ENCODE data around the gene SLC26A1. TPM values are rescaled to one million over a fixed set of nuclear protein-coding genes. Genes with fewer than 3 reads are reported as not detected.
A peak's percentile ranks its signal among the peaks of the same experiment; 100 is the strongest.

SLC26A1 gene
- total and polyA plus RNA-seq, 2 of the 13 experiments (the other 11 are each of a cell fraction or from before 2014, with no cell fraction given), result 5.4 to 22.9 TPM

DNA sequence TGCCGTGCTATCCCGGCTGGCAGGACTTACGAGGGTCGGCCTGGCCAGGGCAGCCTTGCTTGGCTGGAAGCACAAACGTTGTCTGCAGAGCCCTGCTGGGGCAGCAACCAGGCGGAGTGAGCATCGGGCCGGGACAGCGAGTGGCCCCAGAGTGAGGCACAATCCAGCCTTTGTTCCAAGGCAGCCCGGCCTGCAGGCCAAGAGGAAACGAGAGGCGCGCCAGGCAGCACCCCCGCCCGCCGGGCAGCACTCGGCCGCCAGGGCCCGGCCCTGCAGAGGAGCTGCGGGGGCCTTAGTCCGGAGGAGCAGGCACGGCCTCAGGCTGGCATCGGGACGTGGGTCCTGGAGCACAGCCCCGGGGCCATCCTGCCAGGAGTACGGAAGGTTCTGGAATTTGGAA lies 42.3 kb upstream of the SLC26A1 start:
- peak; percentile 67 for DNase-seq (ENCODE audit: low spot score)
- intact Hi-C loops (cut with micrococcal nuclease; ENCODE audit: unreplicated experiment) (loop anchor here (5.0 kb wide), 1 partner anchor 37 kb away; no protein-coding TSS in a partner anchor), in situ Hi-C loops (cut with HindIII; ENCODE audit: extremely low pct_ligation_motif_present, low pct_unique_long_range_greater_than_20kb) (no loop called here)
- Histone ChIP-seq H3K4me1 (ENCODE audit: insufficient read depth, low read length) (peaks cover 80% of the 10 kb centered on the region), H3K27ac (ENCODE audit: extremely low read length, insufficient read depth, low read length) (no peak overlapping the region), H3K36me3 (replicated peaks in 1 of 2; ENCODE audit: control insufficient read depth in 1 of 2, insufficient read depth in 2 of 2, low read length in 2 of 2) (no peaks in the 10 kb centered on the region), H3K4me2 (ENCODE audit: low read depth, low read length) (peak overlapping the region; percentile 53), H3K9me3 (ENCODE audit: low read length) (no peaks in the 10 kb centered on the region), H3K4me3 (replicated peaks in 1 of 3; ENCODE audit: insufficient read depth in 1 of 3, low read depth in 2 of 3, low read length in 3 of 3) (peak overlapping the region in 1 of 3 experiments; percentile 23; a peak in 2 of 6 replicates), H2AFZ (ENCODE audit: low read length) (no peak overlapping the region), H3K9ac (ENCODE audit: insufficient read depth, low read depth, low read length) (no peak overlapping the region), H3K27me3 (ENCODE audit: control insufficient read depth in 1 of 2, insufficient read depth in 2 of 2, low read length in 2 of 2) (peaks cover 35 to 89% of the 10 kb centered on the region in 2 experiments; a peak in 4 of 5 replicates), H4K20me1 (ENCODE audit: insufficient read depth, low read length) (peaks cover 3% of the 10 kb centered on the region; the same call in 1 of the 2 replicates), H3K79me2 (ENCODE audit: insufficient read depth, low read length) (no peaks in the 10 kb centered on the region)
- ATAC-seq, result peak; percentile 68
- no peak for FAIRE-seq
- CTCF ChIA-PET (ENCODE audit: low intra/inter-chr PET ratio, low total read pairs), result no interaction called here
- POLR2A ChIA-PET, result no interaction called here
- WGBS (ENCODE audit: low lambda C conversion rate), result 0% methylated on average over 2 of the region's 26 CpGs
- no TSS peak for BruUV-seq (replicated peaks)
- TF ChIP-seq LCORL (IDR thresholded peaks at IDR 0.05) (no peak), LCORL (CRISPR knock-in tag; IDR thresholded peaks at IDR 0.05) (peak; percentile 32; the same call in 1 of the 2 replicates), SRY (CRISPR knock-in tag; IDR thresholded peaks at IDR 0.05) (no peak), SAP130 (CRISPR knock-in tag; IDR thresholded peaks at IDR 0.05; ENCODE audit: low read depth) (peak; percentile 45), TGIF2 (CRISPR knock-in tag; IDR thresholded peaks at IDR 0.05) (peak; percentile 43; the same call in 1 of the 2 replicates), HNRNPLL (IDR thresholded peaks at IDR 0.05; ENCODE audit: low read depth, low read length, poor library complexity, severe bottlenecking) (peak; percentile 13), MXD3 (CRISPR knock-in tag; IDR thresholded peaks at IDR 0.05) (0 out of 2 replicates have a peak, but pooled peaks have one; percentile 50), ZNF691 (CRISPR knock-in tag; IDR thresholded peaks at IDR 0.05; ENCODE audit: borderline replicate concordance, low read depth) (0 out of 2 replicates have a peak, but pooled peaks have one; percentile 19), UBTF (CRISPR knock-in tag; IDR thresholded peaks at IDR 0.05) (peak; percentile 90), ZNF768 (CRISPR knock-in tag; IDR thresholded peaks at IDR 0.05) (no peak), ELF3 (CRISPR knock-in tag; IDR thresholded peaks at IDR 0.05) (peak; percentile 36), ATF7-NPFF (CRISPR knock-in tag; IDR thresholded peaks at IDR 0.05; ENCODE audit: low read depth) (0 out of 2 replicates have a peak, but pooled peaks have one; percentile 26), XRCC5 (optimal IDR thresholded peaks at IDR 0.05; ENCODE audit: low read length) (peak; percentile 69), KDM2A (CRISPR knock-in tag; IDR thresholded peaks at IDR 0.05; ENCODE audit: borderline replicate concordance, low read depth) (peak; percentile 16; the same call in 1 of the 2 replicates), ZNF331 (CRISPR knock-in tag; IDR thresholded peaks at IDR 0.05) (peak; percentile 66; the same call in 1 of the 2 replicates)
- TF ChIP-seq, protein P1, sequence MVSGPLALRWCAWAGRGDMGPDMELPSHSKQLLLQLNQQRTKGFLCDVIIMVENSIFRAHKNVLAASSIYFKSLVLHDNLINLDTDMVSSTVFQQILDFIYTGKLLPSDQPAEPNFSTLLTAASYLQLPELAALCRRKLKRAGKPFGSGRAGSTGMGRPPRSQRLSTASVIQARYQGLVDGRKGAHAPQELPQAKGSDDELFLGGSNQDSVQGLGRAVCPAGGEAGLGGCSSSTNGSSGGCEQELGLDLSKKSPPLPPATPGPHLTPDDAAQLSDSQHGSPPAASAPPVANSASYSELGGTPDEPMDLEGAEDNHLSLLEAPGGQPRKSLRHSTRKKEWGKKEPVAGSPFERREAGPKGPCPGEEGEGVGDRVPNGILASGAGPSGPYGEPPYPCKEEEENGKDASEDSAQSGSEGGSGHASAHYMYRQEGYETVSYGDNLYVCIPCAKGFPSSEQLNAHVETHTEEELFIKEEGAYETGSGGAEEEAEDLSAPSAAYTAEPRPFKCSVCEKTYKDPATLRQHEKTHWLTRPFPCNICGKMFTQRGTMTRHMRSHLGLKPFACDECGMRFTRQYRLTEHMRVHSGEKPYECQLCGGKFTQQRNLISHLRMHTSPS (CRISPR knock-in tag; IDR thresholded peaks at IDR 0.05; ENCODE audit: low read depth), result peak; percentile 67; the same call in 1 of the 2 replicates
- TF ChIP-seq, protein P2, sequence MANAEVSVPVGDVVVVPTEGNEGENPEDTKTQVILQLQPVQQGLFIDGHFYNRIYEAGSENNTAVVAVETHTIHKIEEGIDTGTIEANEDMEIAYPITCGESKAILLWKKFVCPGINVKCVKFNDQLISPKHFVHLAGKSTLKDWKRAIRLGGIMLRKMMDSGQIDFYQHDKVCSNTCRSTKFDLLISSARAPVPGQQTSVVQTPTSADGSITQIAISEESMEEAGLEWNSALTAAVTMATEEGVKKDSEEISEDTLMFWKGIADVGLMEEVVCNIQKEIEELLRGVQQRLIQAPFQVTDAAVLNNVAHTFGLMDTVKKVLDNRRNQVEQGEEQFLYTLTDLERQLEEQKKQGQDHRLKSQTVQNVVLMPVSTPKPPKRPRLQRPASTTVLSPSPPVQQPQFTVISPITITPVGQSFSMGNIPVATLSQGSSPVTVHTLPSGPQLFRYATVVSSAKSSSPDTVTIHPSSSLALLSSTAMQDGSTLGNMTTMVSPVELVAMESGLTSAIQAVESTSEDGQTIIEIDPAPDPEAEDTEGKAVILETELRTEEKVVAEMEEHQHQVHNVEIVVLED (CRISPR knock-in tag; IDR thresholded peaks at IDR 0.05; ENCODE audit: borderline replicate concordance), result no peak
- TF ChIP-seq, protein P3, sequence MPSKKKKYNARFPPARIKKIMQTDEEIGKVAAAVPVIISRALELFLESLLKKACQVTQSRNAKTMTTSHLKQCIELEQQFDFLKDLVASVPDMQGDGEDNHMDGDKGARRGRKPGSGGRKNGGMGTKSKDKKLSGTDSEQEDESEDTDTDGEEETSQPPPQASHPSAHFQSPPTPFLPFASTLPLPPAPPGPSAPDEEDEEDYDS (CRISPR knock-in tag; IDR thresholded peaks at IDR 0.05), result 0 out of 2 replicates have a peak, but pooled peaks have one; percentile 12

All from HepG2 (cell line).